Measurements from ENCODE around the gene TRAF3IP3. TPM values are rescaled to one million over a fixed set of nuclear protein-coding genes. Genes with fewer than 3 reads are reported as not detected.
A peak's percentile ranks its signal among the peaks of the same experiment; 100 is the strongest.

Gene TRAF3IP3
- total RNA-seq, 1 donor: not detected

- no peak for TF ChIP-seq CTCF (IDR thresholded peaks at IDR 0.05; ENCODE audit: insufficient read depth, low read length)
- DNase-seq (ENCODE audit: low read depth): no peak
Observed at GRCh38 chr1:209777587-209777986, 21.7 kb downstream of the TRAF3IP3 start.

GRCh38 chr1:209778102-209778501 lies 22.2 kb downstream of the TRAF3IP3 start:
- TF ChIP-seq CTCF (IDR thresholded peaks at IDR 0.05; ENCODE audit: insufficient read depth, low read length): no peak
- no peak for DNase-seq (ENCODE audit: low read depth)
- no peak overlapping the region for H3K4me3 ChIP-seq (ENCODE audit: low read depth, low read length)

More at GRCh38 chr1:209777587-209777986, 21.7 kb downstream of the TRAF3IP3 start:
- no peak overlapping the region for H3K4me3 ChIP-seq (ENCODE audit: low read depth, low read length)

GRCh38 chr1:209780268-209780667 lies 24.4 kb downstream of the TRAF3IP3 start:
- DNase-seq (ENCODE audit: low read depth): no peak
- no peak for TF ChIP-seq CTCF (IDR thresholded peaks at IDR 0.05; ENCODE audit: insufficient read depth, low read length)
- H3K4me3 ChIP-seq (ENCODE audit: low read depth, low read length): no peak overlapping the region

GRCh38 chr1:209783386-209783785 lies 27.5 kb downstream of the TRAF3IP3 start:
- H3K4me3 ChIP-seq (ENCODE audit: low read depth, low read length): peak overlapping the region; percentile 87
- no peak for TF ChIP-seq CTCF (IDR thresholded peaks at IDR 0.05; ENCODE audit: insufficient read depth, low read length)
- DNase-seq (ENCODE audit: low read depth): no peak

GRCh38 chr1:209784265-209785169 lies 28.7 kb downstream of the TRAF3IP3 start, which contains the start of gene C1orf74:
TSS of gene C1orf74 (minus strand) at chr1:209784559. CDS start at chr1:209783634, 925 bp downstream.
- TF ChIP-seq CTCF (IDR thresholded peaks at IDR 0.05; ENCODE audit: insufficient read depth, low read length): no peak
- DNase-seq (ENCODE audit: low read depth): peak; percentile 97
- H3K4me3 ChIP-seq (ENCODE audit: low read depth, low read length): peak within 1 kb of the TSS; percentile 87

GRCh38 chr1:209785592-209785991 lies 29.7 kb downstream of the TRAF3IP3 start:
- no peak for DNase-seq (ENCODE audit: low read depth)
- TF ChIP-seq CTCF (IDR thresholded peaks at IDR 0.05; ENCODE audit: insufficient read depth, low read length): no peak
- H3K4me3 ChIP-seq (ENCODE audit: low read depth, low read length): no peak overlapping the region
